OCI-LY1 (cell line): Measurements from ENCODE around the gene SDC4.

Experiments
- H2AFZ ChIP-seq: fragments of 200-600 bp; sonication (generic), shearing (Covaris generic); 2 replicates; pipeline ENCODE4 v1.6.0; 2014; ENCODE audit warnings: antibody characterized with exemption, mild to moderate bottlenecking, low read length
- H3F3A ChIP-seq: fragments of 200-600 bp; sonication (generic), shearing (Covaris generic); 2 replicates; pipeline ENCODE4 v1.6.0; 2014; ENCODE audit warnings: mild to moderate bottlenecking, antibody characterized with exemption, low read length, moderate library complexity; ENCODE audit not compliant: insufficient read depth
- H3K27ac ChIP-seq: fragments of 200-600 bp; sonication (generic); 2 replicates; pipeline ENCODE4 v1.5.1; 2014; ENCODE audit warnings: low read length, mixed run types, mild to moderate bottlenecking, low read depth; ENCODE audit not compliant: poor library complexity, severe bottlenecking
- H3K27me3 ChIP-seq: fragments of 200-600 bp; sonication (generic); 2 replicates; pipeline ENCODE4 v1.6.0; 2014; ENCODE audit warnings: antibody characterized with exemption, mild to moderate bottlenecking, low read length, moderate library complexity; ENCODE audit not compliant: insufficient read depth
- H3K36me3 ChIP-seq: fragments of 200-600 bp; sonication (generic); 2 replicates; pipeline ENCODE4 v1.6.1; 2014; ENCODE audit warnings: mild to moderate bottlenecking, antibody characterized with exemption, low read length, moderate library complexity, mixed read lengths; ENCODE audit not compliant: insufficient read depth
- H3K4me1 ChIP-seq: fragments of 200-600 bp; sonication (generic); 2 replicates; pipeline ENCODE4 v1.5.1; 2014; ENCODE audit warnings: mild to moderate bottlenecking, low read length, moderate library complexity; ENCODE audit not compliant: insufficient read depth, severe bottlenecking
- H3K4me2 ChIP-seq: fragments of 200-600 bp; sonication (generic), shearing (Covaris generic); 2 replicates; pipeline ENCODE4 v1.6.1; 2014; ENCODE audit warnings: low read length
- H3K4me3 ChIP-seq: fragments of 200-600 bp; sonication (generic); 2 replicates; pipeline ENCODE4 v1.5.1; 2014; ENCODE audit warnings: low read length, low read depth, mild to moderate bottlenecking, mixed read lengths; ENCODE audit not compliant: poor library complexity, severe bottlenecking
- H3K79me2 ChIP-seq: fragments of 200-600 bp; shearing (Covaris generic); 2 replicates; pipeline ENCODE4 v1.6.1; 2016; ENCODE audit warnings: mixed run types, low read length, mixed read lengths; ENCODE audit not compliant: insufficient read depth
- H3K9ac ChIP-seq: fragments of 200-600 bp; sonication (generic), shearing (Covaris generic); 2 replicates; pipeline ENCODE4 v1.6.1; 2014; ENCODE audit warnings: mild to moderate bottlenecking, low read length, mixed read lengths
- H3K9me2 ChIP-seq: fragments of 200-600 bp; sonication (generic), shearing (Covaris generic); 2 replicates; pipeline ENCODE4 v1.6.1; 2014; ENCODE audit warnings: low read depth, mild to moderate bottlenecking, low read length, mixed read lengths
- H3K9me3 ChIP-seq: fragments of 200-600 bp; shearing (Covaris generic); 2 replicates; pipeline ENCODE4 v1.6.1; 2014; ENCODE audit warnings: low read length, mixed read lengths
- H4K20me1 ChIP-seq: fragments of 200-600 bp; sonication (generic), shearing (Covaris generic); 2 replicates; pipeline ENCODE4 v1.6.0; 2016; ENCODE audit warnings: mild to moderate bottlenecking, low read length; ENCODE audit not compliant: insufficient read depth
- CTCF ChIP-seq: fragments of 200-600 bp; sonication (generic), shearing (Covaris generic); IDR thresholded peaks from 2 replicates; pipeline ENCODE4 v1.5.1; 2017; ENCODE audit warnings: mild to moderate bottlenecking, antibody characterized with exemption, low read length, moderate library complexity, mixed read lengths
- EZH2 ChIP-seq: fragments of 200-600 bp; sonication (generic), shearing (Covaris generic); IDR thresholded peaks from 2 replicates; pipeline ENCODE4 v1.8.0; 2017; ENCODE audit warnings: borderline replicate concordance, mixed run types, mild to moderate bottlenecking, antibody characterized with exemption, low read length, moderate library complexity, mixed read lengths

The SDC4 gene

GRCh38 chr20:45350217-45350616 lies 2.0 kb upstream of the SDC4 start:
- Histone ChIP-seq H3K27ac (no peak overlapping the region), H3K4me3 (no peak overlapping the region), H3K9me2 (no peaks in the 10 kb centered on the region), H3K36me3 (no peaks in the 10 kb centered on the region), H3K9ac (no peak overlapping the region), H4K20me1 (no peaks in the 10 kb centered on the region), H3F3A (no peaks in the 10 kb centered on the region), H2AFZ (no peak overlapping the region), H3K4me1 (no peaks in the 10 kb centered on the region), H3K9me3 (no peaks in the 10 kb centered on the region), H3K27me3 (no peaks in the 10 kb centered on the region), H3K79me2 (no peaks in the 10 kb centered on the region), H3K4me2 (no peak overlapping the region)
- TF ChIP-seq CTCF (no peak), EZH2 (no peak)

- Histone ChIP-seq H3K4me3 (no peak overlapping the region), H3K79me2 (no peaks in the 10 kb centered on the region), H3K36me3 (no peaks in the 10 kb centered on the region), H3K4me2 (no peak overlapping the region), H3F3A (no peaks in the 10 kb centered on the region), H3K4me1 (no peaks in the 10 kb centered on the region), H4K20me1 (no peaks in the 10 kb centered on the region), H3K9me2 (no peaks in the 10 kb centered on the region), H3K27ac (no peak overlapping the region), H3K9me3 (no peaks in the 10 kb centered on the region), H3K9ac (no peak overlapping the region), H3K27me3 (peaks cover 15% of the 10 kb centered on the region), H2AFZ (no peak overlapping the region)
- TF ChIP-seq EZH2 (no peak), CTCF (no peak)
Observed at GRCh38 chr20:45347297-45347935, 808 bp downstream of the SDC4 start.

GRCh38 chr20:45346851-45347250 lies 1.4 kb downstream of the SDC4 start:
- Histone ChIP-seq H3K4me3 (no peak overlapping the region), H3K27ac (no peak overlapping the region)

More at GRCh38 chr20:45346851-45347250, 1.4 kb downstream of the SDC4 start:
- TF ChIP-seq CTCF (no peak), EZH2 (no peak)
- Histone ChIP-seq H3K36me3 (no peaks in the 10 kb centered on the region), H3K79me2 (no peaks in the 10 kb centered on the region), H3K9ac (no peak overlapping the region), H3K9me2 (no peaks in the 10 kb centered on the region), H3F3A (no peaks in the 10 kb centered on the region), H3K9me3 (no peaks in the 10 kb centered on the region), H2AFZ (no peak overlapping the region), H3K4me1 (no peaks in the 10 kb centered on the region), H4K20me1 (no peaks in the 10 kb centered on the region), H3K27me3 (peaks cover 15% of the 10 kb centered on the region), H3K4me2 (no peak overlapping the region)
